ENCODE data around the gene GCN1. TPM values are rescaled to one million over a fixed set of nuclear protein-coding genes. Genes with fewer than 3 reads are reported as not detected.

The GCN1 gene
- total RNA-seq, 6 donors from 2014 or later: 48.1 to 140 (median 69.6) TPM

DNA sequence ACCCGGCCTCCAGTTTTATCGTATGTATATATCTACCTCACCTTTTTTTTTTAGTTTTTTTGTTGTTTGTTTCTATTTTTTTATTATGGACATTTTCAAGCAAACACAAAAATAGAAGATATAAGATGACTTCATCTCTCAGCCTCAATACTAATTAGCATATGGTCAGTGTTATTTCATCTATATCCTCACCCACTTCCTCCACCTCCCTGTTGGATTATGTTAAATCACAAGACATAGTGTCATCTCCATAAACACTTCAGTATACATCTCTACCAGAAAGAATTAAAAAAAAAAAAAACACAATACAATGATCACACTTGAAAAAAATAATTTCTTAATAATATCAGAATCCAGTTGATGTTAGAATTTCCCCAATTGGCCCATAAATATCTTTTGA, 112.9 kb downstream of the GCN1 start:
- Histone ChIP-seq H3K36me3 (no peaks in the 10 kb centered on the region), H3K4me3 (no peak overlapping the region), H3K27ac (no peak overlapping the region), H3K27me3 (no peaks in the 10 kb centered on the region), H3K9me3 (no peaks in the 10 kb centered on the region), H3K4me1 (peaks cover 3 to 11% (median 6%) of the 10 kb centered on the region in 4 donors)
- TF ChIP-seq POLR2AphosphoS5 (IDR thresholded peaks at IDR 0.05) (no peak), POLR2A (IDR thresholded peaks at IDR 0.05) (no peak), EP300 (IDR thresholded peaks at IDR 0.05) (no peak)
- TF ChIP-seq, protein P1, sequence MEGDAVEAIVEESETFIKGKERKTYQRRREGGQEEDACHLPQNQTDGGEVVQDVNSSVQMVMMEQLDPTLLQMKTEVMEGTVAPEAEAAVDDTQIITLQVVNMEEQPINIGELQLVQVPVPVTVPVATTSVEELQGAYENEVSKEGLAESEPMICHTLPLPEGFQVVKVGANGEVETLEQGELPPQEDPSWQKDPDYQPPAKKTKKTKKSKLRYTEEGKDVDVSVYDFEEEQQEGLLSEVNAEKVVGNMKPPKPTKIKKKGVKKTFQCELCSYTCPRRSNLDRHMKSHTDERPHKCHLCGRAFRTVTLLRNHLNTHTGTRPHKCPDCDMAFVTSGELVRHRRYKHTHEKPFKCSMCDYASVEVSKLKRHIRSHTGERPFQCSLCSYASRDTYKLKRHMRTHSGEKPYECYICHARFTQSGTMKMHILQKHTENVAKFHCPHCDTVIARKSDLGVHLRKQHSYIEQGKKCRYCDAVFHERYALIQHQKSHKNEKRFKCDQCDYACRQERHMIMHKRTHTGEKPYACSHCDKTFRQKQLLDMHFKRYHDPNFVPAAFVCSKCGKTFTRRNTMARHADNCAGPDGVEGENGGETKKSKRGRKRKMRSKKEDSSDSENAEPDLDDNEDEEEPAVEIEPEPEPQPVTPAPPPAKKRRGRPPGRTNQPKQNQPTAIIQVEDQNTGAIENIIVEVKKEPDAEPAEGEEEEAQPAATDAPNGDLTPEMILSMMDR (IDR thresholded peaks at IDR 0.05): no peak
- DNase-seq (no peak), ATAC-seq (ENCODE audit: low FRiP score in 2 of 2) (no peak)
- 96 to 100% methylated on average over 2 of the region's 2 CpGs for WGBS, 2 donors

DNA sequence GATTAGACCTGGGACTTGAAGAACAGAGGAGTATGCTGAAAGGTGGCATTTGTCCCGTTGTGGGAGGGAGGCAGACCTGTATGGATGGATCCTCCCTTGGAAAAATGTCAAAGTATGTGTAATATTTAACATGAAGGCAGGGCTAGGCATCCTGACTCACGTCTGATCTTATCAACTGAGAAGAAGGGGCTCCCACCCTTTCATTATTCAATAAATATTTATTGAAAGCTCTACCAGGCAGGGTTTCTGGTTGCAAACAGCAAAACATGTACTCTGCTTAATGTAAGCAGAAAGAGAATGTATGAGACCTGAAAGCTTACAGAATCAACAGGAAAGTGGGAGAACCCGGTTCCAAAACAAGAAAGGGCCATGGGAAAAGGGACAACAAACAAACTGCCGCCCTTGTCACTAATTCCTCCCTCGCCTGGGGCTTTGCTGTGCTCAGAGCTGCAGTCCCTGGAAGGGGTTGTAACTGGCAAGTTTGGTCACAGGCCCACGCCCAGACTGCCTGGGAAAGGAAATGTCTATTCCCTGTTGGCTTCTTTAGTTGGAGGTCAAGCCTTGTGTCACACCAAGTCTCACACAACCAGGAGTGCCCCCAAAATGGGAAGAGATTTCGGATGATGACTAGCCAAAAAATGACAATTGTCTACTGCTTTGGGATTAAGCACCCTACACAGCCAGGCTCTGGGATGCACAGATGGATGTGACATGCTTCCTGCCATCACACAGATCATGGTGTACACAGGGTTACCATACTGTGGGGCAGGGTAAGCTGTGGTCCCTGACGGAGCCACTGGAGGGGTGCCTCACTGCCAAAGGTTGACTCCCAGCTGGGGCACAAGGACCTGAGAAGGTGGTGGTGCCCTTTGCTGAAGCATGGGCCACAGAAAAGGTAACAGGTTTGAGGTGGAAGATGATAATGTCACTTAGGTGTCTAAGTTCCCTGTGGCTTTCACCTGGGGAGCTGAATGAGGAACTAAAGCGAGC, 114.8 kb downstream of the GCN1 start:
- Histone ChIP-seq H3K27me3 (no peaks in the 10 kb centered on the region), H3K27ac (peak overlapping the region in 1 of 4 donors; percentile 29), H3K4me3 (no peak overlapping the region), H3K36me3 (no peaks in the 10 kb centered on the region), H3K4me1 (peaks cover 0 to 8% (median 0%) of the 10 kb centered on the region in 4 donors), H3K9me3 (no peaks in the 10 kb centered on the region)
- DNase-seq (no peak), ATAC-seq (ENCODE audit: low FRiP score in 2 of 2) (peak in 1 of 2 donors; percentile 28)
- TF ChIP-seq POLR2A (IDR thresholded peaks at IDR 0.05): no peak
- TF ChIP-seq POLR2AphosphoS5 (IDR thresholded peaks at IDR 0.05): no peak
- TF ChIP-seq, protein P1 (IDR thresholded peaks at IDR 0.05): no peak
- no peak for TF ChIP-seq EP300 (IDR thresholded peaks at IDR 0.05)
- 54 to 64% methylated on average over 9 of the region's 9 CpGs for WGBS, 2 donors

DNA sequence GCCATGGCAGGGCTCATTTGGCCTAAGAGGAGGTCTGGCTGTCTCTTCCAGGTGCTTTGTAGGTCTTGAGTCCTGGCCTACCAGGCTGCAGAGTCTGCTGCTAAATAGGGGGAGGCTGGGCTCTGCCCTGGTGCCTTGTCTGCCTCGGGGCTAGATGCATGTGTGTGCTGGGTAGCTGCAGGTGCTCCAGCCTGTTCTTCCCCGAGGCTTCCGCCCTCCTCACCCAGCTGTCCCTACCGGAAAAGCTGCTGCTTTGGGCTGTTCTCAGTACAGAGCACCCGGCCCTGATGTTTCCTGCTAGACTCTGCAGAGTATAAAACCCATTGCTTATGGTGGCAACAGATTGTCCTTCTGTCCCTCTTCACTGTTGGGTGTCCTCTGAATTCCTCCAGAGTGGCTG, 115.6 kb downstream of the GCN1 start:
- no peak for ATAC-seq (ENCODE audit: low FRiP score in 2 of 2)
- Histone ChIP-seq H3K36me3 (no peaks in the 10 kb centered on the region), H3K9me3 (no peaks in the 10 kb centered on the region), H3K4me3 (no peak overlapping the region), H3K27me3 (no peaks in the 10 kb centered on the region), H3K4me1 (peaks cover 0 to 8% (median 0%) of the 10 kb centered on the region in 4 donors), H3K27ac (peak overlapping the region in 1 of 4 donors; percentile 29)
- WGBS, 2 donors: 43 to 66% methylated on average over 3 to 5 of the region's 5 CpGs
- no peak for DNase-seq
- no peak for TF ChIP-seq POLR2AphosphoS5 (IDR thresholded peaks at IDR 0.05)
- TF ChIP-seq, protein P1 (IDR thresholded peaks at IDR 0.05): no peak
- TF ChIP-seq EP300 (IDR thresholded peaks at IDR 0.05): no peak
- no peak for TF ChIP-seq POLR2A (IDR thresholded peaks at IDR 0.05)

DNA sequence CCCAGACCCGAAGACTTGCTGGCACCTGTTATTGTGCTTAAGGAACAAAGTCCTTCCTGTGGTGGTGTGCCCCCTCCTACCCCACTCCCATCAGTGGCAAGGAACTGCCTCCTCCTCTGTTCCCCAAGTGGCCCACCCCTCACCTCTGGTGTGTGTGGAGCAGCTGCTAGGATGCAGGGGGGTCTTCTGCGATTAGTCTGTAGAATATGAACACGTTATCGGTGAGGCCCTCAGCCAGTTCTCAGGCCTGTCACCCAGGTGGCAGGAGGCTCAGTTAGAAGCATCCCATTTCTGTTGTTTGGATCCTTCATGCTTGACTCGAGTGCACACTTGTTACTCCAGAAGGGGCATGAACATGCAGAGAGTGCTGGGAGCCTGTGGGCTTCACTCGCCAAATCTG, 117.3 kb downstream of the GCN1 start:
- no peak for ATAC-seq (ENCODE audit: low FRiP score in 2 of 2)
- H3K27me3 ChIP-seq: no peaks in the 10 kb centered on the region
- 92 to 95% methylated on average over 6 of the region's 6 CpGs for whole genome bisulfite sequencing, 2 donors

More for the DNA sequence above, 117.3 kb downstream of the GCN1 start:
- no peaks in the 10 kb centered on the region for H3K9me3 ChIP-seq
- no peaks in the 10 kb centered on the region for H3K36me3 ChIP-seq
- H3K27ac ChIP-seq: no peak overlapping the region
- no peak overlapping the region for H3K4me3 ChIP-seq
- TF ChIP-seq, protein P1 (IDR thresholded peaks at IDR 0.05): no peak
- TF ChIP-seq EP300 (IDR thresholded peaks at IDR 0.05) (no peak), POLR2AphosphoS5 (IDR thresholded peaks at IDR 0.05) (no peak), POLR2A (IDR thresholded peaks at IDR 0.05) (no peak)
- no peak for DNase-seq
- H3K4me1 ChIP-seq: peaks cover 0 to 8% (median 0%) of the 10 kb centered on the region in 4 donors

Small RNA genes lying within 50 kb of the gene (small RNA-seq; reads per million reads assigned to genes)
- gene MIR4498: 0 to 0.44 (median 0.03) reads per million in 4 donors

Other genes with a start within 250 kb of the GCN1 start
- gene BICDL1, start 205.5 kb downstream of the GCN1 start, total RNA-seq: 10 to 100 TPM; 10.5 to 21.0 (median 15.9) TPM
- gene RAB35, start 78.0 kb downstream of the GCN1 start, total RNA-seq: 10 to 100 TPM; 14.2 to 63.1 (median 23.2) TPM
- 1,000 to 10,000 TPM; 1,008 to 2,508 (median 1,628) TPM for gene RPLP0, start 6.4 kb upstream of the GCN1 start, total RNA-seq
- gene PXN, start 71.0 kb upstream of the GCN1 start, total RNA-seq: 100 to 1,000 TPM in 4 of 6 donors, 10 to 100 TPM in 2; 67.8 to 210 (median 116) TPM
- gene RNU4-2, start 97.2 kb upstream of the GCN1 start, total RNA-seq: over 10,000 TPM in 1 of 6 donors, 1,000 to 10,000 TPM in 1, under 1 TPM in 4; under 0.01 to 11,449 (median under 0.01) TPM
- 1,000 to 10,000 TPM in 2 of 6 donors, under 1 TPM in 4; under 0.01 to 4,461 (median under 0.01) TPM for gene RNU4-1, start 98.5 kb upstream of the GCN1 start, total RNA-seq
- 1 to 10 TPM in 5 of 6 donors, under 1 TPM in 1; 1.00 to 5.2 (median 2.9) TPM for gene SIRT4, start 107.6 kb upstream of the GCN1 start, total RNA-seq
- 100 to 1,000 TPM in 2 of 6 donors, 10 to 100 TPM in 4; 10.5 to 412 (median 70.3) TPM for gene PLA2G1B, start 133.1 kb upstream of the GCN1 start, total RNA-seq
- under 1 TPM in 5 of 6 donors, not detected in 1; 0.43 to 0.91 (median 0.49) TPM for gene MSI1, start 174.4 kb upstream of the GCN1 start, total RNA-seq
- gene COX6A1, start 243.4 kb upstream of the GCN1 start, total RNA-seq: 100 to 1,000 TPM; 131 to 733 (median 324) TPM

Data from upper lobe of left lung (tissue), 6 donors.